Activated T-cell treated with anti-CD3 and anti-CD28 coated beads, Interleukin-2, amount 50 U/mL, for 24 hours (primary cell): ENCODE measurements around the gene KLRC1.
A peak's percentile ranks its signal among the peaks of the same experiment; 100 is the strongest.
"Not testable (repeated sequence)": the region's sequence is repeated elsewhere in the genome, so short reads cannot be mapped to it uniquely, and the experiment has no call there.

ENCODE experiments used
- DNase-seq: peaks from one replicate; pipeline ENCODE4 v3.0.0-alpha.2; 2020
- H3K27ac Mint-ChIP-seq: 2 replicates; pipeline ENCODE4 v1.8.0; 2020; ENCODE audit warnings: mild to moderate bottlenecking, mixed read lengths
- H3K27me3 Mint-ChIP-seq: 2 replicates; pipeline ENCODE4 v1.8.0; 2020; ENCODE audit warnings: mixed read lengths
- H3K36me3 Mint-ChIP-seq: 2 replicates; pipeline ENCODE4 v1.8.0; 2020; ENCODE audit warnings: low read depth, mixed read lengths
- H3K4me1 Mint-ChIP-seq: 2 replicates; pipeline ENCODE4 v1.8.0; 2020; ENCODE audit warnings: low read depth, mixed read lengths
- H3K4me3 Mint-ChIP-seq: 2 replicates; pipeline ENCODE4 v1.8.0; 2020; ENCODE audit warnings: mild to moderate bottlenecking, moderate library complexity, mixed read lengths
- H3K9me3 Mint-ChIP-seq: 2 replicates; pipeline ENCODE4 v1.8.0; 2020; ENCODE audit warnings: mixed read lengths

KLRC1 gene

GRCh38 chr12:10453156-10453555, at the start of gene KLRC1:
TSS of gene KLRC1 (minus strand) at chr12:10453377. CDS start at chr12:10451156, 2,221 bp downstream.
- no peak for DNase-seq
- Mint-ChIP-seq H3K36me3 (peaks cover 4% of the 10 kb centered on the region), H3K4me1 (peaks cover 5% of the 10 kb centered on the region), H3K9me3 (peaks cover 31% of the 10 kb centered on the region), H3K27ac (peak within 1 kb of the TSS; percentile 44), H3K4me3 (peak within 1 kb of the TSS; percentile 47), H3K27me3 (peaks cover 4% of the 10 kb centered on the region)

GRCh38 chr12:10501030-10501429, 47.9 kb upstream of the KLRC1 start:
- no peak for DNase-seq
- Mint-ChIP-seq H3K27me3 (peaks cover 14% of the 10 kb centered on the region), H3K4me3 (no peak overlapping the region), H3K4me1 (peaks cover 47% of the 10 kb centered on the region), H3K36me3 (peaks cover 2% of the 10 kb centered on the region), H3K27ac (peak overlapping the region; percentile 51), H3K9me3 (peaks cover 2% of the 10 kb centered on the region)

GRCh38 chr12:10498042-10498441, 44.9 kb upstream of the KLRC1 start:
- peaks cover 2% of the 10 kb centered on the region for H3K9me3 Mint-ChIP-seq
- H3K27ac Mint-ChIP-seq, result peak overlapping the region; percentile 86
- H3K36me3 Mint-ChIP-seq, result peaks cover 2% of the 10 kb centered on the region
- H3K4me1 Mint-ChIP-seq, result peaks cover 37% of the 10 kb centered on the region
- H3K27me3 Mint-ChIP-seq, result peaks cover 27% of the 10 kb centered on the region
- DNase-seq, result no peak
- peak overlapping the region; percentile 18 for H3K4me3 Mint-ChIP-seq

- Mint-ChIP-seq H3K4me1 (peaks cover 36% of the 10 kb centered on the region), H3K9me3 (no peaks in the 10 kb centered on the region), H3K4me3 (peak overlapping the region; percentile 29), H3K27ac (peak overlapping the region; percentile 86), H3K36me3 (no peaks in the 10 kb centered on the region), H3K27me3 (peaks cover 27% of the 10 kb centered on the region)
- peak; percentile 51 for DNase-seq
Observed at GRCh38 chr12:10497602-10498001, 44.4 kb upstream of the KLRC1 start.

GRCh38 chr12:10491766-10492165, 38.6 kb upstream of the KLRC1 start:
- DNase-seq, result no peak
- no peak overlapping the region for H3K27ac Mint-ChIP-seq
- H3K36me3 Mint-ChIP-seq, result no peaks in the 10 kb centered on the region
- H3K4me1 Mint-ChIP-seq, result peaks cover 12% of the 10 kb centered on the region
- H3K9me3 Mint-ChIP-seq, result peaks cover 8% of the 10 kb centered on the region
- H3K27me3 Mint-ChIP-seq, result peaks cover 18% of the 10 kb centered on the region
- no peak overlapping the region for H3K4me3 Mint-ChIP-seq

- H3K36me3 Mint-ChIP-seq, H3K27ac Mint-ChIP-seq, H3K4me3 Mint-ChIP-seq, DNase-seq: not testable (repeated sequence)
- peaks cover 12% of the 10 kb centered on the region for H3K27me3 Mint-ChIP-seq
- peaks cover 11% of the 10 kb centered on the region for H3K4me1 Mint-ChIP-seq
- H3K9me3 Mint-ChIP-seq, result peaks cover 11% of the 10 kb centered on the region
Observed at GRCh38 chr12:10487328-10487727, 34.2 kb upstream of the KLRC1 start.

- not testable (repeated sequence) for H3K4me1 Mint-ChIP-seq, DNase-seq, H3K36me3 Mint-ChIP-seq, H3K9me3 Mint-ChIP-seq, H3K27ac Mint-ChIP-seq, H3K4me3 Mint-ChIP-seq
- peaks cover 13% of the 10 kb centered on the region for H3K27me3 Mint-ChIP-seq
Observed at GRCh38 chr12:10481901-10482300, 28.7 kb upstream of the KLRC1 start.

GRCh38 chr12:10472808-10473207, 19.6 kb upstream of the KLRC1 start:
- H3K4me1 Mint-ChIP-seq, H3K27me3 Mint-ChIP-seq, H3K27ac Mint-ChIP-seq, H3K9me3 Mint-ChIP-seq, DNase-seq, H3K4me3 Mint-ChIP-seq, H3K36me3 Mint-ChIP-seq: not testable (repeated sequence)

- Mint-ChIP-seq H3K4me1 (no peaks in the 10 kb centered on the region), H3K4me3 (no peak overlapping the region), H3K9me3 (peaks cover 3% of the 10 kb centered on the region), H3K27me3 (peaks cover 21% of the 10 kb centered on the region), H3K27ac (no peak overlapping the region), H3K36me3 (no peaks in the 10 kb centered on the region)
- DNase-seq, result no peak
Observed at GRCh38 chr12:10469701-10470100, 16.5 kb upstream of the KLRC1 start.

- Mint-ChIP-seq H3K36me3 (no peaks in the 10 kb centered on the region), H3K4me3 (no peak overlapping the region), H3K9me3 (peaks cover 2% of the 10 kb centered on the region), H3K4me1 (no peaks in the 10 kb centered on the region), H3K27ac (no peak overlapping the region), H3K27me3 (peaks cover 31% of the 10 kb centered on the region)
- DNase-seq, result no peak
Observed at GRCh38 chr12:10466311-10466710, 13.1 kb upstream of the KLRC1 start.

GRCh38 chr12:10457760-10458159, 4.6 kb upstream of the KLRC1 start:
- peaks cover 3% of the 10 kb centered on the region for H3K27me3 Mint-ChIP-seq
- peaks cover 4% of the 10 kb centered on the region for H3K36me3 Mint-ChIP-seq

GRCh38 chr12:10456856-10457255, 3.7 kb upstream of the KLRC1 start:
- Mint-ChIP-seq H3K27ac (no peak overlapping the region), H3K27me3 (peaks cover 2% of the 10 kb centered on the region), H3K36me3 (peaks cover 4% of the 10 kb centered on the region), H3K4me3 (no peak overlapping the region), H3K9me3 (peaks cover 40% of the 10 kb centered on the region), H3K4me1 (peaks cover 5% of the 10 kb centered on the region)
- no peak for DNase-seq

More at GRCh38 chr12:10457760-10458159, 4.6 kb upstream of the KLRC1 start:
- H3K4me3 Mint-ChIP-seq, result no peak overlapping the region
- DNase-seq, result no peak
- H3K4me1 Mint-ChIP-seq, result peaks cover 5% of the 10 kb centered on the region
- no peak overlapping the region for H3K27ac Mint-ChIP-seq
- peaks cover 41% of the 10 kb centered on the region for H3K9me3 Mint-ChIP-seq

GRCh38 chr12:10455766-10456165, 2.6 kb upstream of the KLRC1 start:
- peaks cover 38% of the 10 kb centered on the region for H3K9me3 Mint-ChIP-seq
- H3K4me3 Mint-ChIP-seq, result no peak overlapping the region
- no peak overlapping the region for H3K27ac Mint-ChIP-seq
- H3K27me3 Mint-ChIP-seq, result no peaks in the 10 kb centered on the region
- peaks cover 5% of the 10 kb centered on the region for H3K4me1 Mint-ChIP-seq
- DNase-seq, result no peak
- H3K36me3 Mint-ChIP-seq, result peaks cover 4% of the 10 kb centered on the region

GRCh38 chr12:10454531-10454930, 1.4 kb upstream of the KLRC1 start:
- Mint-ChIP-seq H3K9me3 (peaks cover 32% of the 10 kb centered on the region), H3K27ac (no peak overlapping the region), H3K4me1 (peaks cover 5% of the 10 kb centered on the region), H3K4me3 (no peak overlapping the region), H3K27me3 (peaks cover 4% of the 10 kb centered on the region), H3K36me3 (peaks cover 4% of the 10 kb centered on the region)
- DNase-seq, result no peak

- Mint-ChIP-seq H3K9me3 (no peaks in the 10 kb centered on the region), H3K36me3 (no peaks in the 10 kb centered on the region), H3K27me3 (peaks cover 4% of the 10 kb centered on the region), H3K4me3 (peak overlapping the region; percentile 15), H3K4me1 (peaks cover 5% of the 10 kb centered on the region), H3K27ac (no peak overlapping the region)
- no peak for DNase-seq
Observed at GRCh38 chr12:10448236-10448635, 4.9 kb downstream of the KLRC1 start.

- not testable (repeated sequence) for DNase-seq, H3K36me3 Mint-ChIP-seq, H3K4me3 Mint-ChIP-seq, H3K9me3 Mint-ChIP-seq, H3K4me1 Mint-ChIP-seq, H3K27ac Mint-ChIP-seq, H3K27me3 Mint-ChIP-seq
Observed at GRCh38 chr12:10446052-10446451, 7.1 kb downstream of the KLRC1 start.
